Measurements from ENCODE around the gene NPRL2.

GRCh38 chr3:50396502-50396901 lies 45.9 kb upstream of the NPRL2 start:
- TF ChIP-seq CTCF (IDR thresholded peaks at IDR 0.05; ENCODE audit: control extremely low read depth in 1 of 3, insufficient read depth in 1 of 3, low read depth in 1 of 3, low read length in 3 of 3), result no peak
- TF ChIP-seq NRF1 (IDR thresholded peaks at IDR 0.05; ENCODE audit: low read depth, low read length), result no peak
- TF ChIP-seq TCF12 (IDR thresholded peaks at IDR 0.05; ENCODE audit: low read depth, low read length), result no peak
- TF ChIP-seq MAFK (IDR thresholded peaks at IDR 0.05; ENCODE audit: low read depth, low read length), result no peak
- no peak for TF ChIP-seq SIN3A (conservative IDR thresholded peaks at IDR 0.05 in 1 of 2, IDR thresholded peaks at IDR 0.05 in 1 of 2; ENCODE audit: low read depth in 1 of 2, low read length in 2 of 2)
- no peak for TF ChIP-seq CREB1 (IDR thresholded peaks at IDR 0.05)
- TF ChIP-seq RXRA (IDR thresholded peaks at IDR 0.05; ENCODE audit: insufficient read depth, low read depth, low read length), result no peak
- TF ChIP-seq SIX5 (IDR thresholded peaks at IDR 0.05; ENCODE audit: low read depth, low read length), result no peak
- no peak for TF ChIP-seq JUN (IDR thresholded peaks at IDR 0.05; ENCODE audit: low read depth, low read length)
- TF ChIP-seq EP300 (IDR thresholded peaks at IDR 0.05; ENCODE audit: borderline replicate concordance in 1 of 2, low read depth in 2 of 2, low read length in 2 of 2), result no peak
- TF ChIP-seq POLR2A (IDR thresholded peaks at IDR 0.05; ENCODE audit: control extremely low read depth in 1 of 2, low read depth in 2 of 2, low read length in 2 of 2), result no peak
- no peak for TF ChIP-seq CHD2 (IDR thresholded peaks at IDR 0.05; ENCODE audit: low read length)
- no peak for TF ChIP-seq USF2 (IDR thresholded peaks at IDR 0.05; ENCODE audit: low read length)
- TF ChIP-seq GTF2F1 (IDR thresholded peaks at IDR 0.05; ENCODE audit: borderline replicate concordance, low read depth, low read length), result no peak

All from H1 (cell line).